Lower lobe of right lung (tissue), 2 donors: Measurements from ENCODE around the gene ATXN7. TPM values are rescaled to one million over a fixed set of nuclear protein-coding genes. Genes with fewer than 3 reads are reported as not detected.
A peak's percentile ranks its signal among the peaks of the same experiment; 100 is the strongest.

Experiments used
- ATAC-seq, 2 donors: fragments of 200-7000 bp; cut with Tn5 transposase; one replicate each; pipeline ENCODE4 v1.9.1; 2020 to 2022; ENCODE audit warnings: mild to moderate bottlenecking in 2 of 2, moderate library complexity in 2 of 2
- DNase-seq: peaks from one replicate; pipeline ENCODE4 v3.0.0-alpha.2; 2020
- H3K27ac ChIP-seq: fragments of 200-600 bp; one replicate; pipeline ENCODE4 v1.8.0; 2022
- H3K27me3 ChIP-seq: fragments of 200-600 bp; one replicate; pipeline ENCODE4 v1.8.0; 2022; ENCODE audit warnings: low read depth
- H3K36me3 ChIP-seq: fragments of 200-600 bp; one replicate; pipeline ENCODE4 v1.8.0; 2022; ENCODE audit warnings: mild to moderate bottlenecking
- H3K4me1 ChIP-seq: fragments of 200-600 bp; one replicate; pipeline ENCODE4 v1.8.0; 2022
- H3K4me3 ChIP-seq: fragments of 200-600 bp; one replicate; pipeline ENCODE4 v1.8.0; 2022; ENCODE audit warnings: mild to moderate bottlenecking
- H3K9me3 ChIP-seq: fragments of 200-600 bp; one replicate; pipeline ENCODE4 v1.8.0; 2022
- intact Hi-C: fragments of 100-400 bp; cut with DNase I; formaldehyde crosslinking; loops from one replicate; pipeline ENCODE4 v1.11.0; 2022
- total RNA-seq: library from RNA; stranded (reverse); fragmentation: NEBNext Ultra II Directional; extraction: Animal tissue kit (Norgen Biotek cat#: 25700); gene quantifications from one replicate; pipeline ENCODE4 v1.2.1, GENCODE V29; 2021
- TF ChIP-seq, protein P1 (sequence below): fragments of 200-600 bp; IDR thresholded peaks from one replicate; pipeline ENCODE4 v1.8.0; 2022; ENCODE audit warnings: antibody characterized with exemption, mild to moderate bottlenecking
- donor health status: DM: no; HTN: yes; CAD: no; lungs with severe emphysema.

The ATXN7 gene
- total RNA-seq, 1 donor from 2014 or later: 37.3 TPM

DNA sequence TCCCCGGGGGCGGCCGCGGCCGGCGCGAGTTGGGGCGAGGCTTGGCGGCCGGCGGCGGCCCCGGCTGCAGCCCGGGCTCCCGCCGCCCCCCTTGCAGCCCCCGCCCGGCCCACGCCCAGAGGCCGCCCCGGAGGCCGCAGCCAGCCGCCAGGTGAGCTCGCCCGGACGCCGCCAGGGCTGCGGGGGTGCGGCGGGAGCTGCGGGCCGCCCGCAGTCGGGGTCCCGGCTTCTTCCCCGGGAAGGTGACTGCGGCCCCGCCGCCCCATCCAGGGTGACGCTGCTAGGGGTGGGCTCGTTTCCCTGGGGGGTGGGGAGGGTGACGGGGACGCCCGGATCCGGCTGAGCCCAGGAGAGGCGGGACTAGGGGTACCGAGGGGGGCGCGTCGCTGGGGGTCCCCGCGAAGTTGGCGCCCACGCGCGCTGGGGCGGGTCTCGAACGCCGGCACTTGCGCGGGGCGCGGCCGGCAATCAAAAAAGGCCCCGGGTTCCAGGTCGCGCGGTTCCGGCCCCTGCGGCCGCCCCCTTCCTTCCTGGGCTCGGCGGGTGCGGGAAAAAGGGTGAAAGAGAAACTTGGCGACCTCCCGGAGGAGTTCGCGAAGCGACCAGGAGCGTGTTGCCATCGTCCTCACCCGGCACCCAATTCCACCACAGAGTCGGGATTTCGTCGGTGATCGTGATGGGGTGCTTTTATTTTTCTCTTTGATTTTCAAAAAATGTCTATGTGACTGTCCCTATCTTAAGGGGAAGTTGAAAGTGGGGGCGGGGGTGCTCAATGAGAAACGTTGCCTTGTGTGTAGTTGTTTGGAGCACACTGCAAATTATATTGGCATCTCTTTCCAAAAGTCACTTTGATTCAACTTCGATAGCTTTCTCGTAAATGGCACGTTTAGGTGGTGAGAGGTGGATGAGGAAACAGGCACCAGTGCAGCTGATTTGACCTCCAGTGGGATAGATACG lies 619 bp downstream of the ATXN7 start:
- intact Hi-C loops: no loop called here
- TF ChIP-seq, protein P1, sequence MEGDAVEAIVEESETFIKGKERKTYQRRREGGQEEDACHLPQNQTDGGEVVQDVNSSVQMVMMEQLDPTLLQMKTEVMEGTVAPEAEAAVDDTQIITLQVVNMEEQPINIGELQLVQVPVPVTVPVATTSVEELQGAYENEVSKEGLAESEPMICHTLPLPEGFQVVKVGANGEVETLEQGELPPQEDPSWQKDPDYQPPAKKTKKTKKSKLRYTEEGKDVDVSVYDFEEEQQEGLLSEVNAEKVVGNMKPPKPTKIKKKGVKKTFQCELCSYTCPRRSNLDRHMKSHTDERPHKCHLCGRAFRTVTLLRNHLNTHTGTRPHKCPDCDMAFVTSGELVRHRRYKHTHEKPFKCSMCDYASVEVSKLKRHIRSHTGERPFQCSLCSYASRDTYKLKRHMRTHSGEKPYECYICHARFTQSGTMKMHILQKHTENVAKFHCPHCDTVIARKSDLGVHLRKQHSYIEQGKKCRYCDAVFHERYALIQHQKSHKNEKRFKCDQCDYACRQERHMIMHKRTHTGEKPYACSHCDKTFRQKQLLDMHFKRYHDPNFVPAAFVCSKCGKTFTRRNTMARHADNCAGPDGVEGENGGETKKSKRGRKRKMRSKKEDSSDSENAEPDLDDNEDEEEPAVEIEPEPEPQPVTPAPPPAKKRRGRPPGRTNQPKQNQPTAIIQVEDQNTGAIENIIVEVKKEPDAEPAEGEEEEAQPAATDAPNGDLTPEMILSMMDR: no peak
- peak overlapping the region; percentile 91 for H3K27ac ChIP-seq

DNA sequence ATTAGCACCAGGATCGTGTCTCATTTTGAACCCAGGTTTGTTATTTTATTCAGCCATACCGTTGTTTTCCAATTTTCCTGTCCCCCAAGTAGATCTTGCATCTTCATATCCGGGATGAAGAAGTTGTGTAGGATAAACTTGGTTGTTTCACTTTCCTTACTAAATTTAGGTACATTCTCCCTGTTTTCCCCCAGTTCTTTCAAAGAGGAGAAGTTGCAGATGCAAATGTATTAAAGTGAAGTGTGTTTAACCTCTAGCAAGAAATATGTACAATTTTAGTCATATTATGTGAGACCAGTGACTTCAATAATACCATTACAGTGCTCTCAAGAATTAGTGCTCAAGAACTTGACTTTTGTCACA lies 1.3 kb downstream of the ATXN7 start:
- H3K36me3 ChIP-seq: no peaks in the 10 kb centered on the region
- H3K4me3 ChIP-seq: peak overlapping the region; percentile 84
- TF ChIP-seq, protein P1: no peak
- intact Hi-C loops: no loop called here
- H3K27me3 ChIP-seq: no peaks in the 10 kb centered on the region
- no peak for ATAC-seq
- DNase-seq: no peak
- H3K9me3 ChIP-seq: no peaks in the 10 kb centered on the region
- peak overlapping the region; percentile 91 for H3K27ac ChIP-seq
- peaks cover 19% of the 10 kb centered on the region for H3K4me1 ChIP-seq

More for the DNA sequence above, 619 bp downstream of the ATXN7 start:
- Histone ChIP-seq H3K4me3 (peak overlapping the region; percentile 84), H3K9me3 (no peaks in the 10 kb centered on the region), H3K4me1 (peaks cover 19% of the 10 kb centered on the region), H3K36me3 (no peaks in the 10 kb centered on the region), H3K27me3 (no peaks in the 10 kb centered on the region)
- ATAC-seq (peak; percentile 79 to 81), DNase-seq (peak; percentile 63)

- H3K27me3 ChIP-seq: no peaks in the 10 kb centered on the region
- no peaks in the 10 kb centered on the region for H3K9me3 ChIP-seq
- intact Hi-C loops: no loop called here
- ATAC-seq (no peak), DNase-seq (no peak)
- no peak overlapping the region for H3K27ac ChIP-seq
- H3K36me3 ChIP-seq: no peaks in the 10 kb centered on the region
- TF ChIP-seq, protein P1: no peak
- H3K4me3 ChIP-seq: no peak overlapping the region
- H3K4me1 ChIP-seq: peaks cover 18% of the 10 kb centered on the region
These were observed 3.6 kb downstream of the ATXN7 start for GRCh38 chr3:63867225-63867624.

DNA sequence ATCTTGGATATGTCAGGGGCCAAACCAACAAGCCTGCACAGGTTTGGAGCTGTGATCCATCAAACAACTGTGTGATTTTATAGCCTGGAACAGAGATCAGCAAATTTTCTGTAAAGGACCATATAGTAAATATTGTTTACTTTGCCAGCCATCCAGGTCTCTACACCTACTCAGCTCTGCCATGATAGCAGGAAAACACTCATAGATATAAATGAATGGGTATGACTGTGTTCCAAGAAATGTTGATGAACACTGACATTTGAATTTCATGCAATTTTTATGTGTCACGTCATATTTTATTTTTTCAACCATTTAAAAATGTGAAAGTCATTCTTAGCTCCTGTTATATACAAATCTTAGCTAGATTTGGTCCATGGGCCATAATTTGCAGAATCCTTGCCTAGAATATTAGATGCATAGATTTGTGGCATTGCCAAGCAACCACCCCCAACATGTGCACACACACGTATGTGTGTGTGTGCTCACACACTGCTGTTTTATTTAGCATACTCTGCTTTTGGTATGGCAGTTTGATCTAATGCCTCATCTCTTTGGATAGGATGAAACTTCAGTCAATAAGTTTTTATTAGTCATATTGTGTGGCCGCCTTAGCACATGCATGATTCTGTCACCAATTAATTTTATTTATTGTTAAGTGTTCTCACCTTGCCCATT lies 6.4 kb downstream of the ATXN7 start:
- Histone ChIP-seq H3K36me3 (no peaks in the 10 kb centered on the region), H3K27me3 (no peaks in the 10 kb centered on the region), H3K4me3 (no peak overlapping the region), H3K27ac (no peak overlapping the region), H3K4me1 (peaks cover 8% of the 10 kb centered on the region), H3K9me3 (no peaks in the 10 kb centered on the region)
- no peak for ATAC-seq
- TF ChIP-seq, protein P1: no peak
- intact Hi-C loops: no loop called here
- DNase-seq: no peak

GRCh38 chr3:63870615-63871005 lies 6.9 kb downstream of the ATXN7 start:
- Histone ChIP-seq H3K27me3 (no peaks in the 10 kb centered on the region), H3K4me1 (peaks cover 4% of the 10 kb centered on the region), H3K27ac (no peak overlapping the region), H3K9me3 (no peaks in the 10 kb centered on the region), H3K4me3 (no peak overlapping the region), H3K36me3 (no peaks in the 10 kb centered on the region)
- no peak for ATAC-seq
- no peak for DNase-seq
- TF ChIP-seq, protein P1: no peak
- intact Hi-C loops: no loop called here
